HepG2 (cell line): Measurements from ENCODE around the gene CCNG1. TPM values are rescaled to one million over a fixed set of nuclear protein-coding genes. Genes with fewer than 3 reads are reported as not detected.
A peak's percentile ranks its signal among the peaks of the same experiment; 100 is the strongest.

Experiments used
- ARID4A ChIP-seq: sonication (generic); formaldehyde crosslinking; IDR thresholded peaks from 2 replicates; pipeline ENCODE4 v1.5.0; 2020; ENCODE audit warnings: mild to moderate bottlenecking, missing genetic modification reagents, borderline replicate concordance
- EZH2 ChIP-seq: conservative IDR thresholded peaks from 2 replicates; pipeline ENCODE4 v1.6.1; 2012; ENCODE audit warnings: mild to moderate bottlenecking, low read depth, low read length, moderate library complexity
- GPN1 ChIP-seq: sonication (generic); formaldehyde crosslinking; IDR thresholded peaks from 2 replicates; pipeline ENCODE4 v1.5.1; 2020; ENCODE audit warnings: missing genetic modification reagents, borderline replicate concordance
- IRF1 ChIP-seq: sonication (generic); formaldehyde crosslinking; IDR thresholded peaks from 2 replicates; pipeline ENCODE4 v1.4.0; 2020; ENCODE audit warnings: low read depth, mild to moderate bottlenecking, missing genetic modification reagents
- KLF12 ChIP-seq: sonication (generic); formaldehyde crosslinking; IDR thresholded peaks from 2 replicates; pipeline ENCODE4 v1.4.0; 2020; ENCODE audit warnings: missing genetic modification reagents, borderline replicate concordance
- MED8 ChIP-seq: sonication (generic); formaldehyde crosslinking; IDR thresholded peaks from 2 replicates; pipeline ENCODE4 v1.8.1; 2023; ENCODE audit warnings: mild to moderate bottlenecking, missing genetic modification reagents; ENCODE audit not compliant: insufficient replicate concordance
- MLXIP ChIP-seq: sonication (generic); formaldehyde crosslinking; IDR thresholded peaks from 2 replicates; pipeline ENCODE4 v1.9.0; 2021; ENCODE audit warnings: missing genetic modification reagents, borderline replicate concordance
- NRL ChIP-seq: sonication (generic); formaldehyde crosslinking; IDR thresholded peaks from 2 replicates; pipeline ENCODE4 v1.5.0; 2020; ENCODE audit warnings: missing genetic modification reagents, mild to moderate bottlenecking, moderate library complexity, borderline replicate concordance
- TEAD3 ChIP-seq: optimal IDR thresholded peaks from 2 replicates; pipeline ENCODE3; 2016; ENCODE audit warnings: borderline replicate concordance
- TOE1 ChIP-seq: sonication (generic); formaldehyde crosslinking; IDR thresholded peaks from 2 replicates; pipeline ENCODE4 v1.4.0; 2020; ENCODE audit warnings: mild to moderate bottlenecking, missing genetic modification reagents
- U2AF1 ChIP-seq: fragments of 200-400 bp; formaldehyde crosslinking; optimal IDR thresholded peaks from 2 replicates; pipeline ENCODE3; 2017; ENCODE audit warnings: mild to moderate bottlenecking, low read depth, low read length
- ZFP36L1 ChIP-seq: sonication (generic); formaldehyde crosslinking; IDR thresholded peaks from 2 replicates; pipeline ENCODE4 v1.8.0; 2022; ENCODE audit warnings: mild to moderate bottlenecking, missing genetic modification reagents, moderate library complexity
- ZNF33B ChIP-seq: sonication (generic); formaldehyde crosslinking; IDR thresholded peaks from 2 replicates; pipeline ENCODE4 v1.5.1; 2020; ENCODE audit warnings: mild to moderate bottlenecking, missing genetic modification reagents
- ZNF589 ChIP-seq: sonication (generic); formaldehyde crosslinking; conservative IDR thresholded peaks from 2 replicates; pipeline ENCODE4 v1.8.0; 2022; ENCODE audit warnings: mild to moderate bottlenecking, moderate library complexity, missing genetic modification reagents
- ZNF724P ChIP-seq: sonication (generic); formaldehyde crosslinking; IDR thresholded peaks from 2 replicates; pipeline ENCODE4 v1.8.0; 2022; ENCODE audit warnings: missing genetic modification reagents, borderline replicate concordance
- ZNF746 ChIP-seq: sonication (generic); formaldehyde crosslinking; IDR thresholded peaks from 2 replicates; pipeline ENCODE4 v1.8.0; 2022; ENCODE audit warnings: mild to moderate bottlenecking, missing genetic modification reagents
- polyA plus RNA-seq, 8 experiments: library from polyadenylated mRNA; depleted of rRNA in 3 of 8; stranded (reverse) in 7 of 8; unstranded in 1 of 8; fragments of >200 nt; fragmentation: Illumina TruSeq in 4 of 8; extraction: Trizol in 4 of 8; gene quantifications; 2 replicates each; pipeline versions ENCODE4 v1.2.1 to v1.2.3, GENCODE V29; 2011 to 2016; ENCODE audit warnings: low read depth in 4 of 8, missing spikeins in 1 of 8, mixed read lengths in 1 of 8; ENCODE audit not compliant: insufficient read depth in 1 of 8
- total RNA-seq, 5 experiments: library from RNA; depleted of rRNA; stranded (reverse); fragments of >200 nt; fragmentation: Illumina TruSeq; extraction: Trizol; gene quantifications; 2 replicates each; pipeline ENCODE4 v1.2.3, GENCODE V29; 2016; ENCODE audit warnings: low read depth in 1 of 5
- TF ChIP-seq, protein P1 (sequence below): sonication (generic); formaldehyde crosslinking; IDR thresholded peaks from 2 replicates; pipeline ENCODE4 v1.4.0; 2020; ENCODE audit warnings: missing genetic modification reagents

CCNG1 gene
- total and polyA plus RNA-seq, 2 of the 13 experiments (the other 11 are each of a cell fraction or from before 2014, with no cell fraction given): 181 to 353 TPM

- peak; percentile 33; the same call in 1 of the 2 replicates for TF ChIP-seq MLXIP (CRISPR knock-in tag)
- TF ChIP-seq TOE1 (CRISPR knock-in tag): no peak
- peak; percentile 77; the same call in 1 of the 2 replicates for TF ChIP-seq KLF12
- TF ChIP-seq, protein P1, sequence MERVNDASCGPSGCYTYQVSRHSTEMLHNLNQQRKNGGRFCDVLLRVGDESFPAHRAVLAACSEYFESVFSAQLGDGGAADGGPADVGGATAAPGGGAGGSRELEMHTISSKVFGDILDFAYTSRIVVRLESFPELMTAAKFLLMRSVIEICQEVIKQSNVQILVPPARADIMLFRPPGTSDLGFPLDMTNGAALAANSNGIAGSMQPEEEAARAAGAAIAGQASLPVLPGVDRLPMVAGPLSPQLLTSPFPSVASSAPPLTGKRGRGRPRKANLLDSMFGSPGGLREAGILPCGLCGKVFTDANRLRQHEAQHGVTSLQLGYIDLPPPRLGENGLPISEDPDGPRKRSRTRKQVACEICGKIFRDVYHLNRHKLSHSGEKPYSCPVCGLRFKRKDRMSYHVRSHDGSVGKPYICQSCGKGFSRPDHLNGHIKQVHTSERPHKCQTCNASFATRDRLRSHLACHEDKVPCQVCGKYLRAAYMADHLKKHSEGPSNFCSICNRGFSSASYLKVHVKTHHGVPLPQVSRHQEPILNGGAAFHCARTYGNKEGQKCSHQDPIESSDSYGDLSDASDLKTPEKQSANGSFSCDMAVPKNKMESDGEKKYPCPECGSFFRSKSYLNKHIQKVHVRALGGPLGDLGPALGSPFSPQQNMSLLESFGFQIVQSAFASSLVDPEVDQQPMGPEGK (CRISPR knock-in tag): no peak
- TF ChIP-seq IRF1 (CRISPR knock-in tag): no peak
- TF ChIP-seq ZNF724P: peak; percentile 82; the same call in 1 of the 2 replicates
- no peak; the same call in 1 of the 2 replicates for TF ChIP-seq ZNF33B (CRISPR knock-in tag)
- no peak for TF ChIP-seq ZNF746 (CRISPR knock-in tag)
- TF ChIP-seq ARID4A (CRISPR knock-in tag): peak; percentile 60; the same call in 1 of the 2 replicates
- TF ChIP-seq NRL: peak; percentile 80; the same call in 1 of the 2 replicates
- TF ChIP-seq ZFP36L1 (CRISPR knock-in tag): peak; percentile 79; the same call in 1 of the 2 replicates
- peak; percentile 47 for TF ChIP-seq MED8 (CRISPR knock-in tag)
- TF ChIP-seq U2AF1: no peak
- TF ChIP-seq ZNF589 (CRISPR knock-in tag): no peak
- TF ChIP-seq EZH2: no peak
- TF ChIP-seq GPN1 (CRISPR knock-in tag): peak; percentile 63; the same call in 1 of the 2 replicates
- TF ChIP-seq TEAD3: peak; percentile 42
Observed at GRCh38 chr5:163459819-163460561, 22.6 kb downstream of the CCNG1 start, which contains the start of gene NUDCD2 (continued).
